Stomach (tissue), 9 donors: ENCODE results near the gene C1orf53. TPM values are rescaled to one million over a fixed set of nuclear protein-coding genes. Genes with fewer than 3 reads are reported as not detected.

Source experiments
- DNase-seq, 2 donors: peaks; one replicate each; pipeline versions ENCODE4 v3.0.0 to v3.0.0-alpha.2; 2013 to 2019
- H3K27ac ChIP-seq, 5 donors: fragments of 200-600 bp in 4 of 5; sonication (generic) in 4 of 5; one replicate each; pipeline ENCODE4 v1.5.1; 2013 to 2019; ENCODE audit warnings: mild to moderate bottlenecking in 1 of 5, moderate library complexity in 1 of 5
- H3K27me3 ChIP-seq, 3 donors: fragments of 200-600 bp; sonication (generic); one replicate each; pipeline ENCODE4 v1.5.1; 2017 to 2019; ENCODE audit warnings: mixed run types in 1 of 3
- H3K36me3 ChIP-seq, 4 donors: fragments of 200-600 bp; sonication (generic); 1 replicate in 3 of 4; 2 replicates in 1 of 4; pipeline ENCODE4 v1.5.1; 2016 to 2019
- H3K4me1 ChIP-seq, 4 donors: fragments of 200-600 bp; sonication (generic); one replicate each; pipeline ENCODE4 v1.5.1; 2016 to 2019
- H3K4me3 ChIP-seq, 4 donors: fragments of 200-600 bp; sonication (generic) in 3 of 4; one replicate each; pipeline ENCODE4 v1.5.1; 2016 to 2019; ENCODE audit warnings: mild to moderate bottlenecking in 1 of 4
- H3K9me3 ChIP-seq, 4 donors: fragments of 200-600 bp; sonication (generic); one replicate each; pipeline ENCODE4 v1.5.1; 2016 to 2019
- CTCF ChIP-seq, 7 experiments: fragments of 450-650 bp in 4 of 7; fragments of 200-600 bp in 3 of 7; sonication (generic) in 3 of 7; IDR thresholded peaks; one replicate each; pipeline ENCODE4 v1.5.1; 2016 to 2019; ENCODE audit warnings: antibody characterized with exemption in 7 of 7, control low read depth in 2 of 7, mild to moderate bottlenecking in 1 of 7
- EP300 ChIP-seq: sonication (generic); formaldehyde crosslinking; IDR thresholded peaks from one replicate; pipeline ENCODE4 v1.6.1; 2017; ENCODE audit warnings: antibody characterized with exemption
- POLR2A ChIP-seq, 4 donors: fragments of 450-650 bp; IDR thresholded peaks; one replicate each; pipeline ENCODE4 v1.6.1; 2016; ENCODE audit warnings: antibody characterized with exemption in 4 of 4, control low read depth in 2 of 4, mild to moderate bottlenecking in 1 of 4, moderate library complexity in 1 of 4
- POLR2AphosphoS5 ChIP-seq, 3 donors: sonication (generic); formaldehyde crosslinking; IDR thresholded peaks; one replicate each; pipeline ENCODE4 v1.6.1; 2016; ENCODE audit warnings: antibody characterized with exemption in 3 of 3
- WGBS, 5 donors: extraction: QIAGEN DNeasy Blood & Tissue Kit in 3 of 5; methylation state at CpG; one replicate each; pipeline versions ENCODE4 v1.1.5 to v1.1.7; 2013 to 2018; 5-methylcytosine and 5-hydroxymethylcytosine counted together
- intact Hi-C: fragments of 100-400 bp; cut with DNase I; formaldehyde crosslinking; loops from one replicate; pipeline ENCODE4 v1.15.1; 2023; ENCODE audit warnings: low total_unique reads
- polyA plus RNA-seq, 3 donors: library from polyadenylated mRNA; stranded (reverse); fragments of 200-250 nt; gene quantifications; one replicate each; pipeline ENCODE4 v1.2.3, GENCODE V29; 2013
- total RNA-seq, 5 donors: library from RNA; depleted of rRNA; stranded (reverse); fragments of >200 nt; gene quantifications; one replicate each; pipeline versions ENCODE4 v1.1.0 to v1.2.3, GENCODE V29; 2014 to 2016
- donor health status: healthy with polysubstance abuse.
- donor health status: Bipolar disorder and iron deficiency.
- donor health status: healthy.

The C1orf53 gene
- total and polyA plus RNA-seq, 8 donors, result 3.9 to 11.7 TPM; not detected in 6

GRCh38 chr1:197927908-197928665 lies 25.7 kb downstream of the C1orf53 start:
- no peak overlapping the region for H3K4me3 ChIP-seq
- WGBS, 5 donors, result 65 to 82% (median 74%) methylated on average over 8 of the region's 8 CpGs
- no peaks in the 10 kb centered on the region for H3K9me3 ChIP-seq
- H3K27me3 ChIP-seq, result peaks cover 0 to 95% (median 18%) of the 10 kb centered on the region in 3 donors
- TF ChIP-seq CTCF (IDR thresholded peaks at IDR 0.05) (no peak), POLR2AphosphoS5 (IDR thresholded peaks at IDR 0.05) (no peak)
- peaks cover 0 to 4% (median 2%) of the 10 kb centered on the region in 4 donors for H3K4me1 ChIP-seq
- intact Hi-C loops, result no loop called here
- no peak overlapping the region for H3K27ac ChIP-seq
- DNase-seq, result no peak
- no peaks in the 10 kb centered on the region for H3K36me3 ChIP-seq

DNA sequence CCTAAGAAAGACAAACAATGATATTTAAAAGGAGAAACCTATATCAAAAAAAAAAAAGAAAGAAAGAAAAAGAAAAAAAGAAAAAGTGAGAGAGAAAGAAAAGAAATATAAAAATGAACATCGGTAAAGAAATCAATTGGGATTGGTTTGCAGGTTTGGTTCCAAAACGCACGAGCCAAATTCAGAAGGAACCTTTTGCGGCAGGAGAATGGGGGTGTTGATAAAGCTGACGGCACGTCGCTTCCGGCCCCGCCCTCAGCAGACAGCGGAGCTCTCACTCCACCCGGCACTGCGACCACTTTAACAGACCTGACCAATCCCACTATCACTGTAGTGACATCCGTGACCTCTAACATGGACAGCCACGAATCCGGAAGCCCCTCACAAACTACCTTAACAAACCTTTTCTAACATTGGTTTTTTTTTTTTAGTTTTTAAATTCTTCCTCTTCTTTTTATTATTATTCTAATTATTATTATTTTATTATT lies 26.5 kb downstream of the C1orf53 start:
- Histone ChIP-seq H3K27me3 (peaks cover 0 to 95% (median 21%) of the 10 kb centered on the region in 3 donors), H3K36me3 (no peaks in the 10 kb centered on the region), H3K4me1 (peaks cover 0 to 4% (median 2%) of the 10 kb centered on the region in 4 donors), H3K9me3 (no peaks in the 10 kb centered on the region), H3K27ac (no peak overlapping the region), H3K4me3 (no peak overlapping the region)
- TF ChIP-seq EP300, result no peak
- no peak for TF ChIP-seq POLR2AphosphoS5 (IDR thresholded peaks at IDR 0.05)
- no peak for TF ChIP-seq CTCF (IDR thresholded peaks at IDR 0.05)
- no peak for TF ChIP-seq POLR2A (IDR thresholded peaks at IDR 0.05)
- DNase-seq, result peak in 1 of 2 donors; percentile 39
- intact Hi-C loops, result no loop called here
- 7 to 23% (median 12%) methylated on average over 15 of the region's 15 CpGs for WGBS, 5 donors

- no peak for TF ChIP-seq POLR2A (IDR thresholded peaks at IDR 0.05)
- TF ChIP-seq POLR2AphosphoS5 (IDR thresholded peaks at IDR 0.05), result no peak
- no peak for TF ChIP-seq CTCF (IDR thresholded peaks at IDR 0.05)
- no peak for TF ChIP-seq EP300
- Histone ChIP-seq H3K36me3 (no peaks in the 10 kb centered on the region), H3K27me3 (peaks cover 0 to 65% (median 11%) of the 10 kb centered on the region in 3 donors), H3K4me3 (no peak overlapping the region), H3K4me1 (peaks cover 0 to 4% (median 2%) of the 10 kb centered on the region in 4 donors), H3K9me3 (no peaks in the 10 kb centered on the region), H3K27ac (no peak overlapping the region)
- intact Hi-C loops, result no loop called here
- 84 to 99% (median 93%) methylated on average over 1 of the region's 1 CpG for WGBS, 5 donors
- DNase-seq, result no peak
Measured at GRCh38 chr1:197933016-197933415, 30.6 kb downstream of the C1orf53 start.

DNA sequence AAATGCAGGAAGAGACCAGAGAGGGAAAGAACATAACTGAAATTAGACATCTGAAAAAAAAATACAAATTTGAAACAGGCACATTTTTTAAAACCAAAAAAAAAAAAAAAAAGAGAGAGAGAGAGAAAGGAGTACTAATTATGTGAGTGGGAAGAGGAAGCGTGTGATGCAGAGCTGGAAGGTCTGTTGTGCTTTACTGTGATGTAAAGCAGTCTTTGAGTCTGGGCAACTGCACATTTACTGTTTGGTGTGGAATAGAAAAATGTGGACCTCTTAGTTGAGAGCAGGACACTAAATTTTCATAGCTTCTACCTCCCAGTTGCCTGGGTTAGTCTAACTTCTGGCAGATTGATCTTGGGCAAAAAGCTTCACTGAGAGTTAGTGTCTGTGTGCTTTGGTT lies 31.2 kb downstream of the C1orf53 start:
- no peak overlapping the region for H3K27ac ChIP-seq
- peaks cover 0 to 4% (median 2%) of the 10 kb centered on the region in 4 donors for H3K4me1 ChIP-seq
- WGBS, 5 donors, result 55 to 69% (median 62%) methylated on average over 1 of the region's 1 CpG
- H3K27me3 ChIP-seq, result peaks cover 0 to 59% (median 7%) of the 10 kb centered on the region in 3 donors
- H3K4me3 ChIP-seq, result no peak overlapping the region
- DNase-seq, result no peak
- H3K9me3 ChIP-seq, result no peaks in the 10 kb centered on the region
- TF ChIP-seq POLR2A (IDR thresholded peaks at IDR 0.05) (no peak), CTCF (IDR thresholded peaks at IDR 0.05) (no peak), EP300 (no peak), POLR2AphosphoS5 (IDR thresholded peaks at IDR 0.05) (no peak)
- H3K36me3 ChIP-seq, result no peaks in the 10 kb centered on the region
- intact Hi-C loops, result no loop called here
